GM12878 (cell line): ENCODE data around the gene BBS9. TPM values are rescaled to one million over a fixed set of nuclear protein-coding genes. Genes with fewer than 3 reads are reported as not detected.

Experiments used
- CBX5 ChIP-seq: sonication (generic); IDR thresholded peaks from 2 replicates; pipeline ENCODE4 v1.6.1; 2016; ENCODE audit warnings: low read depth, moderate library complexity, mild to moderate bottlenecking, inconsistent platforms
- CHD1 ChIP-seq: IDR thresholded peaks from 2 replicates; pipeline ENCODE4 v1.6.1; 2012; ENCODE audit warnings: low read depth, low read length, improper control_type of control experiment
- CHD2 ChIP-seq: IDR thresholded peaks from 2 replicates; pipeline ENCODE4 v1.6.1; 2011; ENCODE audit warnings: low read depth, low read length, improper control_type of control experiment, borderline replicate concordance
- CHD4 ChIP-seq: fragments of 200-600 bp; sonication (generic); IDR thresholded peaks from 2 replicates; pipeline ENCODE4 v1.6.1; 2016; ENCODE audit warnings: mild to moderate bottlenecking
- EP300 ChIP-seq, 2 experiments: fragments of 150-350 bp in 1 of 2; IDR thresholded peaks; 2 replicates each; pipeline ENCODE4 v1.6.1; 2011 to 2012; ENCODE audit warnings: low read depth in 2 of 2, low read length in 2 of 2, borderline replicate concordance in 1 of 2, improper control_type of control experiment in 1 of 2, inconsistent platforms in 1 of 2; ENCODE audit not compliant: control insufficient read depth in 1 of 2
- ESRRA ChIP-seq: IDR thresholded peaks from 2 replicates; pipeline ENCODE4 v1.6.1; 2012; ENCODE audit warnings: mild to moderate bottlenecking, low read length, improper control_type of control experiment
- MEF2A ChIP-seq: IDR thresholded peaks from 2 replicates; pipeline ENCODE4 v1.6.1; 2011; ENCODE audit warnings: low read depth, mild to moderate bottlenecking, low read length, moderate library complexity; ENCODE audit not compliant: insufficient read depth
- MTA3 ChIP-seq: IDR thresholded peaks from 2 replicates; pipeline ENCODE4 v1.6.1; 2012; ENCODE audit warnings: low read length, inconsistent platforms, borderline replicate concordance
- NFXL1 ChIP-seq: fragments of 450-650 bp; IDR thresholded peaks from 2 replicates; pipeline ENCODE4 v1.6.1; 2017; ENCODE audit warnings: antibody characterized with exemption, mild to moderate bottlenecking, borderline replicate concordance
- SKIL ChIP-seq: fragments of 450-650 bp; IDR thresholded peaks from 2 replicates; pipeline ENCODE4 v1.6.1; 2017; ENCODE audit warnings: mild to moderate bottlenecking, low read depth, inconsistent platforms; ENCODE audit not compliant: poor library complexity, severe bottlenecking
- SMARCA5 ChIP-seq: fragments of 450-650 bp; IDR thresholded peaks from 2 replicates; pipeline ENCODE4 v1.6.1; 2017; ENCODE audit warnings: mild to moderate bottlenecking
- SREBF1 ChIP-seq: IDR thresholded peaks from 2 replicates; pipeline ENCODE4 v1.6.1; 2012; ENCODE audit warnings: mild to moderate bottlenecking, low read length
- polyA plus RNA-seq, 11 experiments: library from polyadenylated mRNA; depleted of rRNA in 4 of 11; unstranded in 6 of 11; stranded (reverse) in 5 of 11; fragments of >200 nt; fragmentation: Nextera tagmentation in 4 of 11; fragmentation: Illumina TruSeq in 1 of 11; extraction: Ambion mirVana in 4 of 11; extraction: Trizol in 1 of 11; gene quantifications; 1 replicate in 1 of 11; 2 replicates in 10 of 11; pipeline versions ENCODE4 v1.2.1 to v1.2.3, GENCODE V29; 2011 to 2016; ENCODE audit warnings: inconsistent platforms in 2 of 11, missing spikeins in 2 of 11, low read depth in 1 of 11
- total RNA-seq, 4 experiments: library from RNA; depleted of rRNA in 3 of 4; stranded (reverse); fragments of >200 nt in 3 of 4; fragmentation: Illumina TruSeq in 1 of 4; extraction: Trizol in 1 of 4; gene quantifications; 2 replicates each; pipeline versions ENCODE4 v1.2.1 to v1.2.3, GENCODE V29; 2013 to 2021
- TF ChIP-seq, protein P1 (sequence below): fragments of 450-650 bp; IDR thresholded peaks from 2 replicates; pipeline ENCODE4 v1.6.1; 2017; ENCODE audit warnings: mild to moderate bottlenecking, moderate library complexity
- TF ChIP-seq, protein P2 (sequence below): IDR thresholded peaks from 2 replicates; pipeline ENCODE4 v1.6.1; 2012; ENCODE audit warnings: low read depth, low read length, improper control_type of control experiment

Gene BBS9
- total and polyA plus RNA-seq, 10 of the 15 experiments (the other 5 are each of a cell fraction or from before 2014, with no cell fraction given), result 1.2 to 5.6 (median 2.3) TPM

DNA sequence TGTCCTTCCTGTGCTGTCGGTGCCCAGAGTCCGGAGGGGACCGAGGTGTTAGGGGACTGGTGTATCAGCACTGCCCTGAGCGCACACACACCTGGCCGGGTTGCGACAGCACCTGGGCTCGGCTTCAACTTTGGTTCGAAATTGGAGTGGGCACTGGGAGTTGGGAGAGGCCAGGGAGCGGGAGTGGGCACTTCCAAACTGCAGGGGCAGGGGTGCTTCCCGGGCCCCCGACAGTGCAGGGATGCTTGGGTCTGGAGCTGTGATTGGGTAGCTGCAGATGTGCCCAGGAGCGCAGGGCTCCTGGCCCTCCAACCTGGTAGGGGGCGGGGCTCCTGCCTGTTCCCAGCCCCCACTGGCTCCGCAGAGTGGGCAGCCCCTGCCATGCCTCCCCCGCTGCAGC lies 7.7 kb downstream of the BBS9 start (continued):
- TF ChIP-seq, protein P1, sequence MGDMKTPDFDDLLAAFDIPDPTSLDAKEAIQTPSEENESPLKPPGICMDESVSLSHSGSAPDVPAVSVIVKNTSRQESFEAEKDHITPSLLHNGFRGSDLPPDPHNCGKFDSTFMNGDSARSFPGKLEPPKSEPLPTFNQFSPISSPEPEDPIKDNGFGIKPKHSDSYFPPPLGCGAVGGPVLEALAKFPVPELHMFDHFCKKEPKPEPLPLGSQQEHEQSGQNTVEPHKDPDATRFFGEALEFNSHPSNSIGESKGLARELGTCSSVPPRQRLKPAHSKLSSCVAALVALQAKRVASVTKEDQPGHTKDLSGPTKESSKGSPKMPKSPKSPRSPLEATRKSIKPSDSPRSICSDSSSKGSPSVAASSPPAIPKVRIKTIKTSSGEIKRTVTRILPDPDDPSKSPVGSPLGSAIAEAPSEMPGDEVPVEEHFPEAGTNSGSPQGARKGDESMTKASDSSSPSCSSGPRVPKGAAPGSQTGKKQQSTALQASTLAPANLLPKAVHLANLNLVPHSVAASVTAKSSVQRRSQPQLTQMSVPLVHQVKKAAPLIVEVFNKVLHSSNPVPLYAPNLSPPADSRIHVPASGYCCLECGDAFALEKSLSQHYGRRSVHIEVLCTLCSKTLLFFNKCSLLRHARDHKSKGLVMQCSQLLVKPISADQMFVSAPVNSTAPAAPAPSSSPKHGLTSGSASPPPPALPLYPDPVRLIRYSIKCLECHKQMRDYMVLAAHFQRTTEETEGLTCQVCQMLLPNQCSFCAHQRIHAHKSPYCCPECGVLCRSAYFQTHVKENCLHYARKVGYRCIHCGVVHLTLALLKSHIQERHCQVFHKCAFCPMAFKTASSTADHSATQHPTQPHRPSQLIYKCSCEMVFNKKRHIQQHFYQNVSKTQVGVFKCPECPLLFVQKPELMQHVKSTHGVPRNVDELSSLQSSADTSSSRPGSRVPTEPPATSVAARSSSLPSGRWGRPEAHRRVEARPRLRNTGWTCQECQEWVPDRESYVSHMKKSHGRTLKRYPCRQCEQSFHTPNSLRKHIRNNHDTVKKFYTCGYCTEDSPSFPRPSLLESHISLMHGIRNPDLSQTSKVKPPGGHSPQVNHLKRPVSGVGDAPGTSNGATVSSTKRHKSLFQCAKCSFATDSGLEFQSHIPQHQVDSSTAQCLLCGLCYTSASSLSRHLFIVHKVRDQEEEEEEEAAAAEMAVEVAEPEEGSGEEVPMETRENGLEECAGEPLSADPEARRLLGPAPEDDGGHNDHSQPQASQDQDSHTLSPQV, result no peak
- TF ChIP-seq SMARCA5 (no peak), CHD1 (no peak), SREBF1 (no peak), CHD4 (no peak), ESRRA (no peak), CHD2 (no peak), CBX5 (no peak), NFXL1 (no peak), EP300 (IDR thresholded peaks at IDR 0.05; ENCODE audit: borderline replicate concordance in 1 of 2, control insufficient read depth in 1 of 2, low read depth in 2 of 2, low read length in 2 of 2) (no peak), MTA3 (no peak), MEF2A (no peak), SKIL (no peak)
- TF ChIP-seq, protein P2, sequence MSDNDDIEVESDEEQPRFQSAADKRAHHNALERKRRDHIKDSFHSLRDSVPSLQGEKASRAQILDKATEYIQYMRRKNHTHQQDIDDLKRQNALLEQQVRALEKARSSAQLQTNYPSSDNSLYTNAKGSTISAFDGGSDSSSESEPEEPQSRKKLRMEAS, result no peak
- TF ChIP-seq, all 136 proteins: peak for 0
